Activated CD4-positive, alpha-beta T cell treated with anti-CD3 and anti-CD28 coated beads, Interleukin-2, amount 50 U/mL, for 1 hour (primary cell): ENCODE measurements around the gene YKT6.
"Not testable (repeated sequence)": the region's sequence is repeated elsewhere in the genome, so short reads cannot be mapped to it uniquely, and the experiment has no call there.

Experiments
- DNase-seq: peaks from one replicate; pipeline ENCODE4 v3.0.0-alpha.2; 2020

The YKT6 gene

GRCh38 chr7:44194562-44195145, 6.1 kb upstream of the YKT6 start:
- DNase-seq: no peak

- DNase-seq: no peak
Measured at GRCh38 chr7:44195889-44196288, 4.9 kb upstream of the YKT6 start.

- peak; percentile 13 for DNase-seq
Measured at GRCh38 chr7:44196450-44196872, 4.3 kb upstream of the YKT6 start.

GRCh38 chr7:44197474-44197873, 3.3 kb upstream of the YKT6 start:
- no peak for DNase-seq

GRCh38 chr7:44200163-44200562, 615 bp upstream of the YKT6 start:
- DNase-seq: not testable (repeated sequence)

GRCh38 chr7:44201813-44202212, 1.0 kb downstream of the YKT6 start:
- no peak for DNase-seq

- no peak for DNase-seq
Measured at GRCh38 chr7:44206008-44206407, 5.2 kb downstream of the YKT6 start.

GRCh38 chr7:44208085-44208484, 7.3 kb downstream of the YKT6 start:
- DNase-seq: no peak

GRCh38 chr7:44210107-44210506, 9.3 kb downstream of the YKT6 start:
- no peak for DNase-seq

- no peak for DNase-seq
Measured at GRCh38 chr7:44211126-44211675, 10.4 kb downstream of the YKT6 start.

GRCh38 chr7:44212018-44212417, 11.2 kb downstream of the YKT6 start:
- DNase-seq: no peak

GRCh38 chr7:44212581-44213184, 11.9 kb downstream of the YKT6 start:
- no peak for DNase-seq

- no peak for DNase-seq
Measured at GRCh38 chr7:44213206-44213876, 12.6 kb downstream of the YKT6 start.

- no peak for DNase-seq
Measured at GRCh38 chr7:44213877-44214388, 13.2 kb downstream of the YKT6 start.

- DNase-seq: no peak
Measured at GRCh38 chr7:44215531-44215930, 14.8 kb downstream of the YKT6 start.

- DNase-seq: no peak
Measured at GRCh38 chr7:44216019-44216418, 15.2 kb downstream of the YKT6 start.

- DNase-seq: no peak
Measured at GRCh38 chr7:44216521-44217222, 15.9 kb downstream of the YKT6 start.

- no peak for DNase-seq
Measured at GRCh38 chr7:44217223-44217714, 16.5 kb downstream of the YKT6 start.

GRCh38 chr7:44217852-44218402, 17.1 kb downstream of the YKT6 start:
- no peak for DNase-seq

- DNase-seq: no peak
Measured at GRCh38 chr7:44218418-44219201, 17.8 kb downstream of the YKT6 start.

- no peak for DNase-seq
Measured at GRCh38 chr7:44219371-44220045, 18.7 kb downstream of the YKT6 start.

GRCh38 chr7:44220046-44220357, 19.2 kb downstream of the YKT6 start:
- DNase-seq: no peak
